HG02623 (cell line): Measurements from ENCODE around the gene PPP1R18.

Source experiments
- ATAC-seq: cut with Tn5 transposase; IDR thresholded peaks from one replicate; pipeline ENCODE4 v1.9.1; 2021; ENCODE audit warnings: moderate library complexity; ENCODE audit not compliant: unreplicated experiment

The PPP1R18 gene

DNA sequence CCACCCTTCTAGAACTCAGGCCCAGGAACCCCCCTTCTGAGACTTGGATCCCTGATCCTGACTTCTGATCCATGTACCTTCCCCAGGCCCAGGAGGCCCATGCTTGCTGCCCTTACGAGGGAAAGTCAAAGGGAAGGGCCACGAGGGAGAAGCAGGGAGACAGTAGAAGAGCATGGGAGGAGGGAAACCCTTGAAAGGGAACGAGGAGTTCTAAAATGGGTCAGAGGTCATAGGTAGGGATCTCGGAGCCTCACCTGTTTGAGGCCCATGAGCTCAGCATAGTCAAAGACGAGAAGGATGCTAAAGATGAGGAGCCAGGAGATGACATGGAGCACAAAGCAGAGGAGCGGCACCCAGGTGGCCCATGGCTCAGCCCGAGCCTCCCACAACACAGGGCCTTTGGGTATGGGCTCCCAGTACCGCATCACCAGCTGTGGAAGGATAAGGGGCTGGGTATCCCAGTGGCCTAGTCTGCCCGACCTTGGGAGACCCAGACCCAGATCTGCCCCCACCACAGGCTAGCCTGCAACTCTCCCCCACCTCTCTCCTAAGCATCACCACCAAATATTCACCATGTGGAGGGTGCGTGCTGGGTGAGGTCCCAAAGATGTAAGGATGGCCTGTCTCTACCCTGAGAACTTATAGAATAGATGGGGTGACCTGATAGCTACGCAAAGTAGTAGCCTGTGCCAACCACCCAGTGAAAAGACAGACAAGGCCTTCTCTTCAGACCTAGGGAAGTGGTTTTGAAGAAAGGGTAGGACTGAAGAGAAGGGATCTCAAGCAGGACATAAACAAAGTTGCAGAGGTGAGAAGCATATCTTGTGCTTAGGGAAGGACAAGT, 2.8 kb upstream of the PPP1R18 start:
- no peak for ATAC-seq

DNA sequence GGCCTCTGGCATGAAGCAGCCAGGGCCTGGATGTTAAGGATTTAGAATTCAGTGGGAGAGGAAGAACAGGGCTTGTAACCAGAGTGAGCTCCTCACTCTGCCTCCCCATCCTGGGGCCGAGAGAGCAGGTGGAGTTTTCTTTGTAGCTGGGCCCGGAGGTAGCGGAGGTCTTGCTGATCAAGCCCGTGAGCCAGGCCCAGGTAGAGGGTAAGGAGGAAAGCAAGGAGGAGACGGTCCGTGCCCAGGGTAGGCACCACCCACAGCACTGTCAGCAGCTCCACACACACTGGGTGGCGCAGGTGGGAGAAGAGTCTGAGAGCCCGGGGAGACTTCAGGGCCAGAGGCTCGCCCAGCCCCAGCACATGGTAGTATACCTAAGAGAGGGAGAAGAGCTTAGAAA, 2.1 kb upstream of the PPP1R18 start:
- ATAC-seq = no peak

DNA sequence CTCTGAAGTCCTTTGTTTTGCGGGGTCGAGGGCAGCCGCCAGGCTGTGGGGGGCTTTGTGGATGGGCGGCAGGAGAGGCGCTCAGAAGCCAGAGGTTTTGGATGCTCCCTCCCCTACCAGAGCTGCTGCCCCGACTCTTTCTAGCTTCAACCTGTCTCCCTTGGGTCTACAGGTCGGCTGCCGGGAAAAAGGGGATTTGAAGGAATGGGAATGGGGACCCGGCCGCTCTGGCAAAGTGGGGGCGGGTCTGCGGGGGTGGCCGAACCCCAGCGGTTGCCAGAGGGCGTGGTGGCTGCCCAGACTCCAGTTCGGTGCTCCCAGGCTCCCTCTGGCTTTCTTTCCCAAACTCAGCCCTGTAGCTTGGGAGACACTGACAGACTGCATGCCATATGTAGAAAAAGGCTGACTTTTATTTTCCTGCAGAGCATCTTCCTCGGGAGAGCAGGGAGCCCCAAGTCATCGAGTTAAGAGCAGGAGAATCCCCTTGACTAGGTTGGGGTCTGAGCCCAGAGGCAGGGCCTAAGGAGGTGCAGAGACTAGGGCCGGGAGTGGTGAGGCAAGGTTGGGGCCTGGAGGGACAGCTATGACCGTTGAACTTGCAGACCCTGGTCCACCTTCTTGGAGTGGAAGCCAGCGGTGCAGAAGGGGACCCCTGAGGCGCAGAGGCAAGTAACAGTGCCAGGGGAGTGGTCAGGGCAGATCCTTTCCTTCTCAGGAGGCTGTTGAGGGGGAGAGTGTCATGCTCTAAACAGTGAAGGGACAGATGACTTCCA, 1.4 kb upstream of the PPP1R18 start:
- no peak for ATAC-seq

DNA sequence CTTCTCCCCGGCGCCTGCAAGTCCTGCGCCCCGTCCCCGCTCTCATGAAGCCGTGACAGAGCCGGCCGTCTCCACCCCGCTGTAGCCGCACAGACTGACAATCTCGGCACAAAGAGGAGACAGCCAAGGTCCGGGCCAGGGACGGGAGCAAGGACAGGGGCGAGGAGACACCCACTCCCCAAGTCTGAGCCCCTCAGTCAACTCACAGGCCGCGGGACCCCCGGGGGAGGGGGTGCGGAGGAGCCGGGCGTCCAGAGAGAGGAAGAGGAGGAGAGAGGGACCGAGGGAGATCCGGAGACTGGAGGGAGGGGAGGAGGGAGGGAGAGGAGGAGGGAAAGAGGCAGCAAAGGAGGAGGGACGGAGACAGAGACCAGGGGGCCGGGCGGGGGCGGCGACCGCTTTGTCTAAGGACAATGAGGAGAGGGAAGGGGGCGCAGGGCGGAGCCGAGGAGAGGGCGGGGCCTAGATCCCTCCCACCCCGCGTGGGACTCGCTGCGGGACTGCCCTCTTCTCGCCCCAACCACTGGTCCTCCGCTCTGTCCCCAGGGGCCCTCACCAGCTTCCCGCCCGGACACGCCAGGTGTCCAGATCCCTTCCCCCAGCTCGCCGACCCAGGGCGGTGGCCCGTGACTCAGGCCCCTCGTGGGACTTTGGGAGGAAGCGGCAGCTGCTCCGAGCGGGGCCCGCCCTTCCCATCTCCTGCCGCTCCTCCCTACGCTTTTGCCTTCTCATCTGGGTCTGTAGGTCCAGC, 638 bp upstream of the PPP1R18 start:
- ATAC-seq = peak; percentile 32

DNA sequence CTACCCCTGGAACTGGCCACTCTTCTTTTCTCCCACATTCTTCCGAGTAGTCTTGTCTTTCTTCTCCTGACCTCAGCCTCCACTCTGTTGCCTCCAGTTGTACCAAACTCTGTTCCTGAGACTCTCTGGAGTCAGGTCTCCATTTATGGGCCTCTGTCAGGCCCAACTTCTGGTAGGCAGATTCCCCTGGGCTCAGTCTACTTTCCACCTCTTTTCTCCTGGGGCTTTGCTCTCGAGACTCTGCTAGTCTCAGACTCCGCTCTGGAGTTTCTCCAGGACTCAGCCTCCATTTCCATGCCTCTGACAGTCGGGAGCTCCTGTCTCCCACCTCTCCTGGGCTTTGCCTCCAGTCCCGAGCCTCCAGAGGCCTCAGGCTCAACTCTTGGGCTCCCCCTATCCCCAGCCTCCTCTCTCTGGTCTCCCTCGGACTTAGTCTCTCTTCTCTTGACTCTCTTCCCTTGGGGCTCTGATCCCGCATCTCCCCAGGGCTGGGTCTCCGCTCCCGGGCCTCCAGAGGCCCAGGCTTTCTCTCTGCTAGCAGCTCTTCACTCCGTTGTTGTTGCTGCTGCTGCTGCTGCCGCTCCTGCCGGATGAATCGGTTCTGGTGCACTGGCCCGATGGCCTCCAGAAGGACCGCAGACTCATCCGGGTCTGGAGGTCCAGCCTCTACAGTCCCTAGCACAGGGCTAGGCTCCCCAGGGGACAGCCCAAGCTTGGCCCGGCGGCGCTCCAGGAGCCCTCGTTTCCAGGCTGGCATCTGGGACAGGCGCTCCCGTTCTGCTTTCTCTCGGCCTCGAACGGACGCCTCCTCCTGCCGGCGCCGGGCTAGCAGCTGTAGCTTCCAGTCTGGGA, 1.1 kb downstream of the PPP1R18 start:
- no peak for ATAC-seq

DNA sequence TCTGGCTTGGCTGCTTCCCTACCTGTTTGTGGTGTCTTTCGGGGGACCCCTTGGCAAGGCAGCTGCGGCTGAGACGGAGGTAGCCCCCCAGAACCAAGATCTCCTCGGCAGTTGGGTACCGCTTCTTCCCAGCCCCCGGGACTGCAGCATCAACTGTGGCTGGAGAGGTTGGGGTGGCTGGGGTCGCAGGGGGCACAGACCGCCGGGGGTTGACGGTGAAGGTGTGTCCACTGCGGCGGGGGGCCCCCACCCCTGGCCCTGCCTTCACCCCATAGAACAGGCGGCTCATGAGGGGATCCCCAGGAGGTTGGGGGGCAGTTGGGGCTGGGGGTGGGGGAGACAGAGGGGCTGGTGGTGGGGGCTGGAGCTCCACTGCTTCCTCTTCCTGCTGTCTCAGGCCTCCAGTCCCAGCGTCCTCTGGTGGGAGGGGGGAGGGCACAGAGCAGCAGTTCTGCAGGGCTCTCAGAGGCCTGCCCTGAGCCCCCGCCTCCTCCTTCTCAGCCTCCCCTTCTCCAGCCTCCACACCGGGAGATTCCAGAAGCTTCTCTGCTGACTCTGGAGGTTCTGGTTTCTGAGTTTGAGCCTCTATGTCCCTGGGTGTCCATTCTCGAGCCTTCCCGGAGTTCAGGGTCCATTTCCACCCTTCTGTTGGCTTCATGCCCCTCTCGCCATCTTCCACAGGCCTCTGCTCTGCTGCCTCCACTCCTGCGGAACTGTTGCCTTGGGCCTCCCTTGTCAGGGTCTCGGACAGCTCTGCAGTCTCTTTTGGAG, 1.9 kb downstream of the PPP1R18 start:
- ATAC-seq = no peak

DNA sequence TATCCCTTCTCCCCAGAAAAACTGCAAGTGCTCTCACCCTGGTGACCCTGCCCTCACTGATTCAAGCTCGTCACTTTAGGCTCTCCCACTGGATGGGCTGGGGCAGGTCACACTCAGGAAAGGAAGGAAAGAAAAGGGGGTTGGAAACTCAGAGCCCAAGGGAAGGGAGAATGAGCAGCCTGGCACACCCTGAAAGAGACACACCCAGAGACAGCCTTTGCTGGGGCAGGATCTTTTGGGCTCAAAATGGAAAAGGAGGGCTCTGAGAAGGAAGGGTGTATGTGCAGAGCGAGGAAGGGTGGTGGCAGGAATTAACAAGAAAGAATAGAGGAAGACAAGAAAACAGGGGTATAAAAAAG, 2.5 kb downstream of the PPP1R18 start:
- no peak for ATAC-seq

DNA sequence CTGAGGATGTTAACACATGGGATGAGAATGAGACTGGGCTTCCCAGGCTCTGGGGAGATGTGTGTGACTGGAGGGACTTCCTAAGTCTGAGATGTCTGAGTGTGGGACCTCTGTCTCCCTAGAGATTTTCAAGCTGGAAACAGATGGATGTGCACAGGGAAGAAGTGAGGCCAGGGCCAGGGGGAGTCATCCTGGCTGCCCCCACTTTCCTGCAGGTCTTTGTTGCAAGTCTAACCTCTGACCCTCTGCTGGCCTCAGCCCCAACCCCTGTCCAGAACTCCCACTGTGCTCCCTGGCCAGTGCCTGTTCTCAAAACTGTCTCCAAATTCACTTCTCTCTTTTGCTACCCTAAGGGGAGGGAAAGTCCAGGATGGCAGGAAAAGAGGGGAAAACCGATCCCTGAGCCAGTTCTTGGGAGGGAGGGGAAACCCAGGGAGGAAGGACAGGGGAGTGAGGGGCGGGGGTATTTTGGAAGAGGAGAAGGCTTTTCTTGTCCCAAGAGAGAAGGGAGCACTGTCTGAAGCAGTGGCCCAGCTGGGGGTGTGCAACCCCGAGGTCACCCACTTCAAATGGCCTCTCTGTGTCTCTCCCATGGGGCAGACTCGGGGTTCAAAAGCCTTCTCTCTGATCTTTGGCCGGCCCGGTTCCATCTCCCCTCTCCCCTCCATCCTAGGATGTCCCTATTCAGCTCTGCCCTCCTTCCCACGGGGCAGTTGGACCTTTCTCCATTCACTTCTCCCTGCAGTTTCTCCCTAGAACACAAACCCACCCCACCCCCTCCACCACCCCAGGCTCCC, 3.1 kb downstream of the PPP1R18 start:
- ATAC-seq = no peak

DNA sequence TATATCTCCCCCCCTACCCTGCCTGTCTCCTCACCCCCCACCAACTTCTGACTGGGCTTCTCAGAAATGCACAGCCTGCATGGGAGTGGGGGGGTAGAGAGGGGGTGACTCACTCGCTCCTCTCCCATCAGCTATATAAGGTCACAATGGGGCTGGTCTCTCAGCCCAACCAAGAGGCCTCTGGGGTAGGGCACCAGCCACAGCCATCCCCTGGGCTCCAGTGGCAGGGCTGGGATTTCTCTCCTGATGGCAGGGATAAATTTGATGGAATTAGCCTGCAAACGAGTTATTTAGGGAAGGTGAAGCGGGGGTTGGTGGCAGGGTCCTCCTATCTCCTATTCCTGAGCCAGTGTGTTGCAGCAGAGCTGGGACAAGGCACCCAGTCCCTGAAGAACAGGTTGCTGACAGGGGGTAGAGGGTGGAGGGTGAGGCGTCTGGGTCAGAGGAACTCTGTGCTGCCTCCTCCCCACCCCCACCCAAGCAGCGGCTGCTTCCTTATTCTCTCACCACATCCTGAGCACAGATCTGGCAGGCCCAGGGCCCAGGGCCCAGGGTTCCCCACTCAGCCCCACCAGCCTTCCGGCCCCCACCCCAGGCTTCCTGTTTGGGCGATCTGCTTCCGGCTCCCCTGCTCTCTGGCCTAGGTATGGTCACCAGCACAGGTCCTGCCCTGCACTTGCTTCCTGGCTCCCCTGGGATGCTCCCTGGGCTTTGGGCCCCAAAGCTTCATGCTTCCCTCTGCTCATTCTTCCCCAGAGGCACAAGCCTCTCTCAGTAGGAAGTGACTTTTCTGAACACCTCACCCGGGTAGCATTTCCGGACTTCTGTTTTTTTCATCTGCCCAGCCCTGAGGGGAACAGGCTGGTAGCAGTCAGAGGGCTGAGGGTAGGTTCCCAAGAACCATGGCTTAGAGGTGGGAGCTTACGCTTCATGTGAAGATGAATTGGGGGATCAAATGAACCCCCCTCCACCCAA, 4.0 kb downstream of the PPP1R18 start:
- ATAC-seq = peak; percentile 38

DNA sequence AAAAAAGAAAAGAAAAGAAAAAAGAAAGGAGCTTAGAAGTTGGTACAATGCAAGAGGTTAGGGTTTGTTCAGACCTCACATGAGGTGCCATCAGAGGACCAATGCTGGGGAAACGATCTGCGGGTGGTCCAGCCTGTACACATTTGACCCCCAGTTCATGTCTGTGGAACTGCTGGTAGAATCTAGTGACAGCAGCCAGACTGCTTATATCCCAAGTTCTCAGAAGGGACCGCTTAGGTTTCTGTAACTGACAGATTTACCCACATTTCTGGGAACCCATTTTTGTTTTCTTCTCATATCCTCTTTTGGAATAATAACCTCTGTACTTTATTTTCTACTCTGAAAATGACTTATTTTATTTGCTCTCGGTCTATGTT, 4.7 kb downstream of the PPP1R18 start:
- no peak for ATAC-seq

DNA sequence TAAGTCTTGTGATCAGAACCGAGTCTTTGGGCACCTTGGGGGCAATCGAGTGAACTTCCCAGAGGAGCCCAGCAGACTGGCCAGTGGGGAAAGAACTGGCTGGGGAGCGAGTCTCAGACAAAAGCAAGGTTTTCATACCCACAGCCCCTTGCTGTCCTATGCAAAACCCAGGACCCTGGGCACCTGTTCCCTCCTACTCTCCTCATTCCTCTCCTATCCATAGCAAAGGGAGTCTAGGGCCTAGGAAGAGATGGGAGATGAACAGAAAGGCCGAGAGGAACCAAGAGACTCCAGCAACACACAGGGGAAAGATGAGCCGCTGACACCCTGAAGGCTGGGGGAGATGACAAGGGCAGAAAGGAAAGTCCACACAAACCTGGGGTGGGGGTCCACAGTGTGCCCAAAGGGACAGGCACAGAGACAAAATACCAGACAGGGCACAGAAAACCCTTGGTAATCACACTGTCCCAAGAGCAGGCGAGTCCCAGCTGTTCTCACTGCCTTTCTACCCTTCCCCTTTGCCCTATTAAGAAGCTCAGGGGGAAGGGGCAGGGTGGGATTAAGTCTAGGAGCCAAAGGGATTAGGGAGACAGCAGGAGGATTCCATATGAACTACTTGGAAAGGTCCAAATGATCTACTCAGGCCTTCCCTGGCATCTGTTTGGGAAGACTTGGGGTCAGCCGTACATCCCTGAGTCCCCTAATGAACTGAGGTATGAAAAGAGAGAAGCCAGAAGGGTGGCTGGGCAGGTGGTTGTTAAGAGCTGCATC, 6.5 kb downstream of the PPP1R18 start:
- no peak for ATAC-seq

DNA sequence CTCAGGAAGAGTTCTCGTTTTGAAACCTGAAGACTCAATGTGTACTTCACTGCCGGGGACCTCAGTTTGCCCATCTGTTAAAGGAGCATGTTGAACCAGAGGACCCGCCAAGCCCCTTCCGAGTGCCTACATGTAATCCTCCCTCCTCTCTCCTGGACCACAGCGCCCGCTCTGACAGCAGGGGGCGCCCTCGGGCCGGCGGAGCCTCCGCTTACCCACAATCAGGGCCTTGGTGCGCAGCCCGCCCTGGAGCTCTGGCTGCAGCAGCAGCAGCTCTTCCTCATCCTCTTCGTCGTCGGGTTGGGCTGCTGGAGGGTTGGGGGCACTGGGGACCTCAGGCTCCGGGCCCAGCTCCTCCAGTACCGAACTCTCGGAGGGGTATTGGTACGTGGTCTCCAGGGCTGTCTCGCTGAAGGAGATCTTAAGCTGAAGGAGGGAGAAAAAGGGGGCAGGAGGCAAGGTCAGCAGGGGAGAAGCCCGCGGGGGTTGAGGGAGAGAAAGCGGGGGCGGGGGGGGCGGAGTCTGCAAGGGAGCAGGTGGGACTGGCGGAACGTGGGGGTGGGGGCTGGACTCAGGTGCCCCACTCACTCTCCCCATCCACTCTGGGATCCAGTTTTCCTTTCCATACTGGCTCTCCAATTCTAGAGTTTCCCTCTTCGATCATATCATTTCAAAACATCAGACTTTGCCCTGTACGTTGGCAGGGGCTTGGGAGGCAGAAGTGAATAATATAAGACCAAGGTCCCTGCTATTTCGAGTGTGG, 7.3 kb downstream of the PPP1R18 start:
- peak; percentile 41 for ATAC-seq

DNA sequence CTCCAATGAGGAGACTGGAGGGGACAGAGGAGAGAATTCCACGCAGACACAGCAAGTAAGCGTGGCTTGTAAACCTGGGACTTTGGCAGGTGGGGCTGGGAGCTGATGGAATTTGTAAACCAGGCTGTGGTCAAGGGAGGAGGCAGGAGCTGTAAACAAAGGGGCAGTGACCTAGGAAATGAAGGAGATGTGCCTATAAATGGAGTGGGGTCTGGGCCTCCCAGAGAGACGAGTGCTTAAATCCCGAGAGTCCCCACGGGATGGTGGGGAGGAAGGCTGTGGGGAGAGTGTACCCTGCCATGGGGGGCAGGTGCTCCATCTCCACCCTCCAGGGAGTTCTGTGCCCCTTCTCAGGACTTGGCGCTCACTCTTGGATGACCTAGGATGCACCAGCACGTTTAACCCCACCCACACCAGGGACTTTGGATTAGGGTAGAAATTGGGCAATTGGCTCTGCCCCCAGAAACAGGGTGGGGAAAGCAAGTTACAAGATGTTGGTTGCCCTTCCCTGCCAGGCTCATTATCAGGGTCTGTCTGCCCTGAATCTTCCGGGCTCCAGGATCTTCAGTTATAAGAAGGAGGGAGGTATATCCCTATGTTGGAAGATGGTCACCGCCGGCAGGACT, 9.7 kb downstream of the PPP1R18 start:
- no peak for ATAC-seq

DNA sequence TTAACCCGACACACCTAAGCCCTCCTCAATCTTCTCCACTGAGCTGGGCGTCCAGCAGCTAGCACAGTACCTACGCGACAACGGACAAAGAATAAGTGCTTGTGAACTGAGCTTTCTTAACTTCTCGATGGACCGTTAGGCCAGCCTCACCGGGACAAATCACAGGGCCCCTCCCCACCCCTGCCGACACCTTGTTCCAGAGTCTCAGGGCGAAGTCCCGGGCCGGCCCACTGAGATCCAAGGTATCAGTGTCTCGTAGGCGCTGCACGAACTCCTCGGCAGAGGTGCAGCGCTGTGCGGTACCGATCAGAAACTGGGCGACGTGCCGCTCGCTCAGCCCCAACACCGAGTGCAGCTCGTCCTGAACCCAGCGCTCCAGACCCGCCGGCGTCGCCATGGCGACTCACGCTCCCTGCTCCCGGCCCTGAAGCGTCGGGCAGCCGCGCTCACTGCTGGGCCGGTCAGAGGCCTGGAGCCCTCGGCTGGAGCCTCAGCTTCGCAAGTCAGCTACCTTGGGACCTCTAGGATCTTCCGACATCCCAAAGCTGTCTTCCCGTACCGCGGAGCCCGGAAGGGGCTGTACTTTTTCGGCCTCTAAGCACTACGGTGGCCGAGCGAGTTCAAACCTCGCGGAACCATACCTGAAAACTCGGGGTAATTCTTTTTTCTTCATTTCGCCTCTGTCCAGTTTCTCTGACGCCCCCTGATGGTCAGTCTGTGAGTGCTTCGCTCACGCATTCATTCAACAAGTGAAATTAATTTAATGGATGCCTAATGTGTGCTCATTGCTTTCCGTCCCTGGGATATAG, 13.8 kb downstream of the PPP1R18 start, which contains the start of gene DHX16:
Gene DHX16, minus strand, starts transcription at position 562 of the 809 bp plus-strand sequence. Its CDS starts 165 bp downstream, at position 397.
- ATAC-seq = peak; percentile 64
